K562 (cell line): ENCODE data around the gene ARHGEF26. TPM values are rescaled to one million over a fixed set of nuclear protein-coding genes. Genes with fewer than 3 reads are reported as not detected.

Experiments used
- ELF4 ChIP-seq: fragments of 450-650 bp; formaldehyde crosslinking; IDR thresholded peaks from 2 replicates; pipeline ENCODE4 v1.4.0; 2022; ENCODE audit warnings: missing genetic modification characterization
- ID3 ChIP-seq, 2 experiments: fragments of 250-450 bp in 1 of 2; fragments of 450-650 bp in 1 of 2; sonication (Bioruptor Pico) in 1 of 2; IDR thresholded peaks; 2 replicates each; pipeline versions ENCODE4 v1.6.1 to v1.8.0; 2016 to 2021; ENCODE audit warnings: mild to moderate bottlenecking in 2 of 2, moderate library complexity in 2 of 2, missing compliant biosample characterization in 1 of 2, missing genetic modification characterization in 1 of 2
- KDM5B ChIP-seq: fragments of 200-600 bp; sonication (generic); IDR thresholded peaks from 2 replicates; pipeline ENCODE4 v1.6.1; 2012; ENCODE audit warnings: low read depth, mild to moderate bottlenecking, moderate library complexity, low read length, control low read depth, inconsistent platforms; ENCODE audit not compliant: insufficient replicate concordance
- MXD1 ChIP-seq: fragments of 250-450 bp; sonication (Bioruptor Pico); IDR thresholded peaks from 2 replicates; pipeline ENCODE4 v1.8.0; 2021; ENCODE audit warnings: borderline replicate concordance, mild to moderate bottlenecking, moderate library complexity; ENCODE audit not compliant: poor library complexity, severe bottlenecking
- TAL1 ChIP-seq: fragments of 450-650 bp; IDR thresholded peaks from 2 replicates; pipeline ENCODE4 v1.6.1; 2016; ENCODE audit warnings: mild to moderate bottlenecking
- ZNF583 ChIP-seq: fragments of 250-450 bp; sonication (Bioruptor Pico); IDR thresholded peaks from 2 replicates; pipeline ENCODE4 v1.4.0; 2020
- polyA plus RNA-seq, 8 experiments: library from polyadenylated mRNA; depleted of rRNA in 4 of 8; stranded (reverse) in 5 of 8; unstranded in 3 of 8; fragments of >200 nt; fragmentation: Nextera tagmentation in 2 of 8; fragmentation: Illumina TruSeq in 1 of 8; extraction: Ambion mirVana in 2 of 8; extraction: Trizol in 1 of 8; gene quantifications; 2 replicates each; pipeline versions ENCODE4 v1.2.1 to v1.2.3, GENCODE V29; 2011 to 2014; ENCODE audit warnings: inconsistent platforms in 1 of 8, missing spikeins in 1 of 8
- total RNA-seq, 7 experiments: library from RNA; depleted of rRNA in 6 of 7; stranded (reverse); fragments of >200 nt in 6 of 7; fragmentation: Illumina TruSeq in 2 of 7; extraction: Trizol in 2 of 7; gene quantifications; 2 replicates each; pipeline versions ENCODE4 v1.2.1 to v1.2.3, GENCODE V29; 2011 to 2021; ENCODE audit warnings: low replicate concordance in 1 of 7
- TF ChIP-seq, protein P1 (sequence below): fragments of 450-650 bp; IDR thresholded peaks from 2 replicates; pipeline ENCODE4 v1.6.1; 2016; ENCODE audit warnings: low read depth

The ARHGEF26 gene
- total and polyA plus RNA-seq, 9 of the 15 experiments (the other 6 are each of a cell fraction or from before 2014, with no cell fraction given), result 0.01 to 0.11 (median 0.04) TPM; not detected in 2

- TF ChIP-seq ID3 (CRISPR knock-in tag; IDR thresholded peaks at IDR 0.05) (no peak), ID3 (tag; IDR thresholded peaks at IDR 0.05) (no peak), ZNF583 (CRISPR knock-in tag) (no peak), KDM5B (no peak), TAL1 (no peak), ELF4 (CRISPR knock-in tag) (no peak), MXD1 (CRISPR knock-in tag) (no peak)
- TF ChIP-seq, protein P1, sequence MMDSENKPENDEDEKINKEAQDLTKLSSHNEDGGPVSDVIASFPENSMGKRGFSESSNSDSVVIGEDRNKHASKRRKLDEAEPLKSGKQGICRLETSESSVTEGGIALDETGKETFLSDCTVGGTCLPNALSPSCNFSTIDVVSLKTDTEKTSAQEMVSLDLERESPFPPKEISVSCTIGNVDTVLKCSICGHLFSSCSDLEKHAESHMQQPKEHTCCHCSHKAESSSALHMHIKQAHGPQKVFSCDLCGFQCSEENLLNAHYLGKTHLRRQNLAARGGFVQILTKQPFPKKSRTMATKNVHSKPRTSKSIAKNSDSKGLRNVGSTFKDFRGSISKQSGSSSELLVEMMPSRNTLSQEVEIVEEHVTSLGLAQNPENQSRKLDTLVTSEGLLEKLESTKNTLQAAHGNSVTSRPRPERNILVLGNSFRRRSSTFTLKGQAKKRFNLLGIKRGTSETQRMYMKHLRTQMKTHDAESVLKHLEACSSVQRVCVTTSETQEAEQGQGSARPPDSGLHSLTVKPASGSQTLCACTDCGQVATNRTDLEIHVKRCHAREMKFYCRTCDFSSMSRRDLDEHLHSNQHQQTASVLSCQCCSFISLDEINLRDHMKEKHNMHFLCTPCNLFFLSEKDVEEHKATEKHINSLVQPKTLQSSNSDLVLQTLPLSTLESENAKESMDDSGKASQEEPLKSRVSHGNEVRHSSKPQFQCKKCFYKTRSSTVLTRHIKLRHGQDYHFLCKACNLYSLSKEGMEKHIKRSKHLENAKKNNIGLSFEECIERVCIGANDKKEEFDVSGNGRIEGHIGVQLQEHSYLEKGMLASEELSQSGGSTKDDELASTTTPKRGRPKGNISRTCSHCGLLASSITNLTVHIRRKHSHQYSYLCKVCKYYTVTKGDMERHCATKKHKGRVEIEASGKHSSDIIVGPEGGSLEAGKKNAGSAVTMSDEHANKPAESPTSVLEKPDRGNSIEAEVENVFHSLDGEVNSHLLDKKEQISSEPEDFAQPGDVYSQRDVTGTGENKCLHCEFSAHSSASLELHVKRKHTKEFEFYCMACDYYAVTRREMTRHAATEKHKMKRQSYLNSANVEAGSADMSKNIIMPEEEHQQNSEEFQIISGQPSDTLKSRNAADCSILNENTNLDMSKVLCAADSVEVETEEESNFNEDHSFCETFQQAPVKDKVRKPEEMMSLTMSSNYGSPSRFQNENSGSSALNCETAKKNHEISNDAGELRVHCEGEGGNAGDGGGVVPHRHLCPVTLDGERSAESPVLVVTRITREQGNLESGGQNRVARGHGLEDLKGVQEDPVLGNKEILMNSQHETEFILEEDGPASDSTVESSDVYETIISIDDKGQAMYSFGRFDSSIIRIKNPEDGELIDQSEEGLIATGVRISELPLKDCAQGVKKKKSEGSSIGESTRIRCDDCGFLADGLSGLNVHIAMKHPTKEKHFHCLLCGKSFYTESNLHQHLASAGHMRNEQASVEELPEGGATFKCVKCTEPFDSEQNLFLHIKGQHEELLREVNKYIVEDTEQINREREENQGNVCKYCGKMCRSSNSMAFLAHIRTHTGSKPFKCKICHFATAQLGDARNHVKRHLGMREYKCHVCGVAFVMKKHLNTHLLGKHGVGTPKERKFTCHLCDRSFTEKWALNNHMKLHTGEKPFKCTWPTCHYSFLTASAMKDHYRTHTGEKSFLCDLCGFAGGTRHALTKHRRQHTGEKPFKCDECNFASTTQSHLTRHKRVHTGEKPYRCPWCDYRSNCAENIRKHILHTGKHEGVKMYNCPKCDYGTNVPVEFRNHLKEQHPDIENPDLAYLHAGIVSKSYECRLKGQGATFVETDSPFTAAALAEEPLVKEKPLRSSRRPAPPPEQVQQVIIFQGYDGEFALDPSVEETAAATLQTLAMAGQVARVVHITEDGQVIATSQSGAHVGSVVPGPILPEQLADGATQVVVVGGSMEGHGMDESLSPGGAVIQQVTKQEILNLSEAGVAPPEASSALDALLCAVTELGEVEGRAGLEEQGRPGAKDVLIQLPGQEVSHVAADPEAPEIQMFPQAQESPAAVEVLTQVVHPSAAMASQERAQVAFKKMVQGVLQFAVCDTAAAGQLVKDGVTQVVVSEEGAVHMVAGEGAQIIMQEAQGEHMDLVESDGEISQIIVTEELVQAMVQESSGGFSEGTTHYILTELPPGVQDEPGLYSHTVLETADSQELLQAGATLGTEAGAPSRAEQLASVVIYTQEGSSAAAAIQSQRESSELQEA, result no peak
These were observed 23.8 kb downstream of the ARHGEF26 start (continued) for GRCh38 chr3:154144825-154145465.
